Activated T-helper 1 cell treated with anti-CD3 and anti-CD28 coated beads, Interleukin-2, amount 50 U/mL, for 16 hours (primary cell): ENCODE data around the gene RNGTT.

Experiments used
- DNase-seq, 2 donors: peaks; one replicate each; pipeline ENCODE4 v3.0.0-alpha.2; 2020; ENCODE audit warnings: low read depth in 1 of 2, low spot score in 1 of 2

RNGTT gene

DNA sequence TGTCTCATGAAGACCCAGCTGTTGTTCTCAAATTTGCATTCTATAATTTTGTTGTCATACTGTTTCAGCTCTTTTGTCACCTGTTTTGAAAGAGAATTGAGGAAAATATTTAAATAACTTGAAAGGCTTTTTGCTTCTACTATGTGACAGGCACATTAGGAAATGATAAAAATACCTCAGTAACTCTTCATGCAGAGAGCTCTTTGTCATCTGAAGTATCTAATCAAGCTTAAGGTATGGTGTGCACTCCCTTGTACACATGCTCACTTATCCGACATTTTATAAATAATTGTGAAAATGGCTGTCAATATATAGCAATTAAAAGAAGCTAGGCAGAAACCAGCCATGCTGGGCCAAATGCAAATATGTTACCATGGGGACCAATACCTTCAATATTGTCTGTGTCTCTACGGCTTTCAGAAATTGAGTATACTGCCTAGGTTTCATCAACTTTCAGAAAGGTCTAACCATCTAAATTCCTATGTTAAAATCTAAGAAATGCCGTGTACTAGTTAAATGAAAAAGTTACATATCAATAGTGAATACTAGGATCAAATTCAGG lies 349.0 kb downstream of the RNGTT start:
- no peak for DNase-seq

DNA sequence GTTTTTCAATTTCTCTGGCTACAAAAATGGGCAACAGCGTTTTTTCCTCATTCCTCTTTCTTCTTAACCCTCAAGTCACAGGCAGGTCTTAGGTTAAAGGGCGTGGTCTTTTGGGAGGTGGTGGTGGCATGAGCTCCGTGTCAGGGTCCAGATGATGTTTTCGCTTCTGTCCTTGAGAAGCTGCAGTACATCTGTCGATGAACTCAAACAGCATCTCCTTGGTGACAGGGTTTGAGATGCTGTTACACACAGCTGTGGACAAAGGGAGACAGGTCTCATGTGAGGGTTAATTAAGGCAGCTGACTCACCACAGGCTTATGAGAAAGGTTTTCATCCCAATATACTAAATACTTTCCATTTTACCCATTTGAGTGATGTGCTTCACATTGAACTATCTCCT lies 350.8 kb downstream of the RNGTT start:
- no peak for DNase-seq

DNA sequence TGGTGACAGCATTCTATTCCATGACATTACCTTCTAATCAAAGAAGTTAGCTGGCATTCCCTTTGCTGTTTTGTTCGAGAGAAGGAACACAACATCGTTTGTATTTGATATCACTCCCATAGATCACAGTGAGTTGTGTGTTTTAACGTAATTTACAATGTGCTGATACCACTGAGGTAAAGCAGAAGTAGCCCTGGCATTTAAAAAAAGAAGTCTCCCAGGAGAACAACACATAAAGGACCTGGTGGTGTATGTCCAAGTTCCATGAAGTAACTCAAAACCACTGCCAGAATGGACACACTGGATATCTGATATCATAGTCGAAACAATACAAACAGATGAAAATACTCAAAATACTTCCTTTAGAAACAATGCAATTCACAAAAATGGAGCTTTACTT lies 351.7 kb downstream of the RNGTT start:
- DNase-seq: no peak

DNA sequence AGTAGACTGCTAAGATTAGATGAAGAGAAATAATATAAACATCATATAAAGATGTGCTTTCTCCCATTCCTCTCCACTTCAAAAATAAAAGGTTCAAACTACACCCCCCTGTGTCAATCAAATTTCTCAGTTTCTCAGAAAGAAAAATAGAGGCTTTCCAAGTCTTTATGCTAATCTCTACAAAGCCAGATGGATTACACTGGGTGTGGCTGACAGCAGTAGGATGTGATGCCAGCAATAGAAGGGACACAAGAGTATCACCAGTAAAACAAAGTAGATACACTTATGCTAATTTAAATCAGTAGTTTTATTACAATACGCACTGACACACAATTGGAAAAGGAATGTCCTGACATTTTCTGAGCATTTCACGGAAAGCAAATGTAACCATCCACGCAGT lies 353.4 kb downstream of the RNGTT start:
- DNase-seq: no peak

- no peak for DNase-seq
These were observed 358.1 kb downstream of the RNGTT start for GRCh38 chr6:88605271-88605670.

GRCh38 chr6:88599571-88599970 lies 363.8 kb downstream of the RNGTT start:
- no peak for DNase-seq

DNA sequence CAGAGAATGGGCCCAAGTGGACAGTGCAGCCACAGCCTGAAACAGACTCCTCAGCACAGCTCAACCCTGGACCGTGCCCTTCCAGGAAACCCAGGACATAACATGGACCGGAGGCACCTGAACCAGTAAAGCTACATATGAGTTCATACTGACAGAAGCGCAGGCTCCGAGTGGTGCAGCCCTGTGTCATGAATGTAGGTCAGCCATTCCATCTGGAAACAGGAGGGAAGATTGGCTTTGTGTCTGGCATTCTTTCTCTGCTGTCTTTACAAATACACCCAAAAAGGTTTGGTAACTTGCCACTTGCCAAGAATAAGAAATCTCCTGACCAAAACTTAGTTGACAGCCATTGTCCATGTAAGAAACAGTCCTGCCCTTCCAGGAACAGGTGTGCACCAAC lies 366.6 kb downstream of the RNGTT start:
- DNase-seq: no peak

GRCh38 chr6:88588938-88589337 lies 374.5 kb downstream of the RNGTT start:
- no peak for DNase-seq

DNA sequence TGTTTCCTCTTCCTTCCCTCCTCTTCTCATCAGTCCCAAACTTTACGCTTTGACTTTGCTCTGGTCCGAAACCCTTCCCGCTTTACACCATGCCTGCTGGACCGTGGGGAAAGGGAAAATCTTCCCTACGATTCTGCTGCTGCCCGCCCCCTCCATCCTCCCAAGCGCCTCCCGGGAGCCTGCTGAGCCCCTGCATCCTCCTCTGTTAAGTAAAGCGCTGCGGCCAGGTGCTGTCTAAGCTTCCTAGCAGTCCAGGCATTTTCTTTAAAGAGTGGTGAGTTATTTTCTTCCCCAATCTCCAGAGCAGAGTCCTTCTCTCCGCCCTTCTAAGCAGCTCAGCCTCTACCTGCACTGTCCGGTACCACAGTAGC lies 376.3 kb downstream of the RNGTT start:
- no peak for DNase-seq

GRCh38 chr6:88586371-88587149 lies 376.9 kb downstream of the RNGTT start:
- DNase-seq: no peak

- DNase-seq: no peak
These were observed 378.1 kb downstream of the RNGTT start for GRCh38 chr6:88585276-88585692.

DNA sequence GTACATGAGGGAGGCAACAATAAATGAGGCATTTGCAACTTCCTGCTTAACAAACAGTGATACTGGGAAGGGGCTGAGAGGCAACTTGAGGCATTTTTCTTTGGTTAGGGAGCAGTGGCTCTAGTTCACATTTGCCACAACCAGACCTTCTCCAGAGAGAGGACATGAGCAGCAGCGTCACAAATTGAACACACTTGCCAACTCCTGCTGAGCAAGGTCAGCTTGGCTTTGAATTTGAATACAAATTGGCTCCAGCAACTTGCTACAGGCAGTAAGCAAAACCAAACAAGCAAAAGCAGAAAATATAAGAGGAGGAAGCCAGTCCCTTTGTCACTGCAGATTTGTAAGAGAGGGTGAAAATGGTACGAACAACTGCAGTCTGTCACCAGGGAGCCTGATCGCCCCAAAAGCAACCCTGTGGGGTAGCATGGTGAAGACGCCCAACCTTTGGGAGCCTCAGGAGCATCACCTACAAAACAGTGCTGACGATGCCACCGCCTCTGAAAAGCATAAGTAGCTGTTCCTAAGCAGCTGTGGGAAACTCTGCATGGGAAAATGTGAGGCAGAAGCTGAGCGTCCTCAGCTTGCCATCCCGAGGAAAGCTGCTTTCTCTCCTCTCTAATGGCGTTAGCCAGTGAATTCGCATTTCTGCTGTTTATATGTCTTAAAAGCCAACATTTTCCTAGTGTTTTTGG lies 378.7 kb downstream of the RNGTT start:
- no peak for DNase-seq

GRCh38 chr6:88577461-88577860 lies 386.0 kb downstream of the RNGTT start:
- DNase-seq: no peak

- no peak for DNase-seq
These were observed 387.9 kb downstream of the RNGTT start for GRCh38 chr6:88575536-88575935.

- no peak for DNase-seq
These were observed 388.8 kb downstream of the RNGTT start for GRCh38 chr6:88574651-88575050.

DNA sequence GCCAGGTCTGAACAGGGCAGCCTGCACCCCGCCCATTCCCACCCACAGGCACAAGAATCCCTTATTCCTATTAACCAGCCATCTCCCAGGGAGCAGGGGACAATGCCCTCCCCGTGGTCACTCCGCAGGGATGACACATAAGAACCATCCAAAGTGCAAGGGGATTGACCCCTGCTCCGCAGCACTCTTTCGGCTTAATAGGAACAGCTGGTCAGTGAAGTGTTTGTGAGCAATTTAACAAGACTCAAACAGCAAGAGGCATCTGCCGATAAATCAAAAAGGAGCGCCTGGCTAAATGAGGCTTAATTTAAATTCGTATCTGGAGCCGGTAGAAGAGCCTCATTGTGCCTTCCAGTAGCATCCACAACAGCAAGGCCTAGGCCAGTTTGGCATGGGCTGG lies 389.4 kb downstream of the RNGTT start:
- DNase-seq: no peak

- no peak for DNase-seq
These were observed 389.9 kb downstream of the RNGTT start for GRCh38 chr6:88573561-88573960.

- no peak for DNase-seq
These were observed 390.8 kb downstream of the RNGTT start for GRCh38 chr6:88572449-88573139.

DNA sequence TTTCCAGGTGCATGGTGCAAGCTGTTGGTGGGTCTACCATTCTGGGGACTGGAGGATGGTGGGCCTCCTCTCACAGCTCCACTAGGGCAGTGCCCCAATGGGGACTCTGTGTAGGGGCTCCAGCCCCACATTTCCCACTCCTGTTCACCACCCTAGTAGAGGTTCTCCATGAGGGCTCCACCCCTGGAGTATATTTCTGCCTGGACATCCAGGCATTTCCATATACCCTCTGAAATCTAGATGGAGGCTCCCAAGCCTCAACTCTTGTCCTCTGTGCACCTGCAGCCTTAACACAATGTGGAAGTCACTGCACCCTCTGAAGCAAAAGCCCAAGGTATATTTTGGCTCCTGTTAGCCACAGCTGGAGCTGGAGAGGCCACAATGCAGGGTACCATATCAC lies 393.5 kb downstream of the RNGTT start:
- no peak for DNase-seq

- DNase-seq: no peak
These were observed 395.7 kb downstream of the RNGTT start for GRCh38 chr6:88567696-88568095.

- no peak for DNase-seq
These were observed 396.5 kb downstream of the RNGTT start for GRCh38 chr6:88566746-88567534.
